Astrocyte (in vitro differentiated cells and primary cell): Measurements from ENCODE around the gene LIPC. TPM values are rescaled to one million over a fixed set of nuclear protein-coding genes. Genes with fewer than 3 reads are reported as not detected.

Experiments
- DNase-seq: peaks from one replicate; pipeline ENCODE4 v3.0.0-alpha.2; 2010; ENCODE audit warnings: low read depth
- FAIRE-seq: peaks from 2 replicates; lab custom pipeline; 2011; peaks lifted over from hg19 to GRCh38; lab: Jason Lieb, UNC
- H2AFZ ChIP-seq: 2 replicates; pipeline ENCODE4 v1.6.0; 2012; ENCODE audit warnings: low read depth, low read length, inconsistent platforms
- H3K27ac ChIP-seq: 2 replicates; pipeline ENCODE4 v1.5.1; 2011; ENCODE audit warnings: low read depth, low read length, inconsistent platforms
- H3K27me3 ChIP-seq: 2 replicates; pipeline ENCODE4 v1.6.0; 2011; ENCODE audit warnings: low read length, inconsistent platforms; ENCODE audit not compliant: insufficient read depth
- H3K36me3 ChIP-seq: 2 replicates; pipeline ENCODE4 v1.5.1; 2011; ENCODE audit warnings: low read length, inconsistent platforms; ENCODE audit not compliant: insufficient read depth
- H3K4me1 ChIP-seq: 2 replicates; pipeline ENCODE4 v1.5.1; 2011; ENCODE audit warnings: low read length, inconsistent platforms; ENCODE audit not compliant: insufficient read depth
- H3K4me2 ChIP-seq: 2 replicates; pipeline ENCODE4 v1.6.0; 2012; ENCODE audit warnings: low read length, inconsistent platforms
- H3K4me3 ChIP-seq: 2 replicates; pipeline ENCODE4 v1.5.1; 2011; ENCODE audit warnings: low read depth, mild to moderate bottlenecking, low read length, inconsistent platforms; ENCODE audit not compliant: insufficient read depth
- H3K79me2 ChIP-seq: 2 replicates; pipeline ENCODE4 v1.6.0; 2012; ENCODE audit warnings: mild to moderate bottlenecking, low read length, inconsistent platforms; ENCODE audit not compliant: insufficient read depth
- H3K9ac ChIP-seq: 2 replicates; pipeline ENCODE4 v1.6.0; 2012; ENCODE audit warnings: mild to moderate bottlenecking, low read length, inconsistent platforms
- H3K9me3 ChIP-seq: 2 replicates; pipeline ENCODE4 v1.5.1; 2012; ENCODE audit warnings: low read depth, mild to moderate bottlenecking, low read length, inconsistent platforms; ENCODE audit not compliant: insufficient read depth
- H4K20me1 ChIP-seq: 2 replicates; pipeline ENCODE4 v1.6.0; 2012; ENCODE audit warnings: low read length, inconsistent platforms; ENCODE audit not compliant: insufficient read depth
- H3K27ac Mint-ChIP-seq: one replicate; pipeline ENCODE4 v1.8.0; 2021; ENCODE audit warnings: mild to moderate bottlenecking, mixed read lengths; ENCODE audit not compliant: unreplicated experiment
- H3K27me3 Mint-ChIP-seq: one replicate; pipeline ENCODE4 v1.8.0; 2021; ENCODE audit warnings: low read depth, mixed read lengths; ENCODE audit not compliant: unreplicated experiment
- H3K36me3 Mint-ChIP-seq: one replicate; pipeline ENCODE4 v1.8.0; 2021; ENCODE audit warnings: low read depth, mixed read lengths; ENCODE audit not compliant: unreplicated experiment
- H3K4me1 Mint-ChIP-seq: one replicate; pipeline ENCODE4 v1.8.0; 2021; ENCODE audit warnings: low read depth, mixed read lengths; ENCODE audit not compliant: unreplicated experiment
- H3K4me3 Mint-ChIP-seq: one replicate; pipeline ENCODE4 v1.8.0; 2021; ENCODE audit warnings: mild to moderate bottlenecking, moderate library complexity, mixed read lengths; ENCODE audit not compliant: unreplicated experiment
- H3K9me3 Mint-ChIP-seq: one replicate; pipeline ENCODE4 v1.8.0; 2021; ENCODE audit warnings: mild to moderate bottlenecking, mixed read lengths; ENCODE audit not compliant: unreplicated experiment
- EZH2 ChIP-seq: IDR thresholded peaks from 2 replicates; pipeline ENCODE4 v1.6.1; 2012; ENCODE audit warnings: mild to moderate bottlenecking, low read length, inconsistent platforms; ENCODE audit not compliant: insufficient read depth
- total RNA-seq: library from RNA; stranded (reverse); gene quantifications from 2 replicates; pipeline ENCODE4 v1.2.1, GENCODE V29; 2021
- TF ChIP-seq, protein P1 (sequence below): IDR thresholded peaks from 2 replicates; pipeline ENCODE4 v1.5.1; 2011; ENCODE audit warnings: low read depth, mild to moderate bottlenecking, inconsistent platforms, low read length, moderate library complexity; ENCODE audit not compliant: insufficient read depth

Gene LIPC
- total RNA-seq, 1 donor from 2014 or later: not detected

DNA sequence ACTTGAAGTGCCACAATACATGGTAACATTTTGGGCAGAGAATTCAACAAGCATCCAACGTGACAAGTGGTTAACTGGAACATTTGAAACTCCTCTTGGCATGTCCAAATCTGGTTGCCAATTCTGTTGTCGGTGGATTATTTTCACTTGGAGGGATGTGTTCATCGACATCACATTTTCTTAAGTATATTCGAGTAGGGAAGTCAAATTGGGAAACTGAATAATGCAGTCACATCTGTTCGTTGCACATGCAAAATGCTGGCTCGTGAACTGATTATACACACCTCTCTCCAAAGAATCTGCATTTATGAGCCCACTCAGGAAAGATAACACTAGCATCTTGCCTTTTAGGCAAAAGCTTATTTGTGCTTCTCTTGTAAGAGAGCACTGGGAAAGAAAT is 139.7 kb downstream of the LIPC start:
- no peak for TF ChIP-seq EZH2
- TF ChIP-seq, protein P1, sequence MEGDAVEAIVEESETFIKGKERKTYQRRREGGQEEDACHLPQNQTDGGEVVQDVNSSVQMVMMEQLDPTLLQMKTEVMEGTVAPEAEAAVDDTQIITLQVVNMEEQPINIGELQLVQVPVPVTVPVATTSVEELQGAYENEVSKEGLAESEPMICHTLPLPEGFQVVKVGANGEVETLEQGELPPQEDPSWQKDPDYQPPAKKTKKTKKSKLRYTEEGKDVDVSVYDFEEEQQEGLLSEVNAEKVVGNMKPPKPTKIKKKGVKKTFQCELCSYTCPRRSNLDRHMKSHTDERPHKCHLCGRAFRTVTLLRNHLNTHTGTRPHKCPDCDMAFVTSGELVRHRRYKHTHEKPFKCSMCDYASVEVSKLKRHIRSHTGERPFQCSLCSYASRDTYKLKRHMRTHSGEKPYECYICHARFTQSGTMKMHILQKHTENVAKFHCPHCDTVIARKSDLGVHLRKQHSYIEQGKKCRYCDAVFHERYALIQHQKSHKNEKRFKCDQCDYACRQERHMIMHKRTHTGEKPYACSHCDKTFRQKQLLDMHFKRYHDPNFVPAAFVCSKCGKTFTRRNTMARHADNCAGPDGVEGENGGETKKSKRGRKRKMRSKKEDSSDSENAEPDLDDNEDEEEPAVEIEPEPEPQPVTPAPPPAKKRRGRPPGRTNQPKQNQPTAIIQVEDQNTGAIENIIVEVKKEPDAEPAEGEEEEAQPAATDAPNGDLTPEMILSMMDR: no peak

DNA sequence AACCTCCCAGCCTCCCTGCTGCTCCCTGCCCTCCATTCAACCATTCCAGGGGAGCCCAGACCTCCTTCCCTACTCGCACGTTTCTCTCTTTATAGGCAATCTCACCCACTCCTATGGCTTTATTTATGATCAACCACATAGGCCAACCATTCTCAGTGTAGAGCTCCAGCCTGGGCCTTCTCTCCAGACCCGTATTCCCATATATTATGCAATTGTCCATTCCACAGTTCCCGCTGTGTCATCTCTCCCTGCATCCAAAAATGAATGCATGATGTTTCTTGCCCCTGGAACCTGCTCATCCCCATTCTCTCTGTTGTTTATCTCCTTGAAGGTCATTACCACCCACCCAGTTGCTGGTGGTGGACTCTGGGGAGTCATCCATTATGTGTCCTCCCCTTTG is 140.7 kb downstream of the LIPC start:
- H4K20me1 ChIP-seq: no peaks in the 10 kb centered on the region
- Mint-ChIP-seq H3K36me3 (no peaks in the 10 kb centered on the region), H3K27ac (no peak overlapping the region), H3K9me3 (no peaks in the 10 kb centered on the region), H3K27me3 (no peaks in the 10 kb centered on the region), H3K4me3 (no peak overlapping the region), H3K4me1 (peaks cover 1% of the 10 kb centered on the region)
- H3K4me2 ChIP-seq: no peak overlapping the region
- DNase-seq: no peak
- TF ChIP-seq, protein P1: no peak
- no peak for TF ChIP-seq EZH2
- no peak for FAIRE-seq
- no peaks in the 10 kb centered on the region for H3K27me3 ChIP-seq
- H3K4me3 ChIP-seq: no peak overlapping the region
- H3K4me1 ChIP-seq: no peaks in the 10 kb centered on the region
- H3K9ac ChIP-seq: no peak overlapping the region
- no peaks in the 10 kb centered on the region for H3K36me3 ChIP-seq
- no peak overlapping the region for H2AFZ ChIP-seq
- no peaks in the 10 kb centered on the region for H3K79me2 ChIP-seq
- no peak overlapping the region for H3K27ac ChIP-seq
- no peaks in the 10 kb centered on the region for H3K9me3 ChIP-seq

More for the DNA sequence above, 139.7 kb downstream of the LIPC start:
- Mint-ChIP-seq H3K27ac (no peak overlapping the region), H3K4me1 (peaks cover 1% of the 10 kb centered on the region), H3K27me3 (no peaks in the 10 kb centered on the region), H3K36me3 (no peaks in the 10 kb centered on the region), H3K4me3 (no peak overlapping the region), H3K9me3 (no peaks in the 10 kb centered on the region)
- FAIRE-seq: no peak
- Histone ChIP-seq H3K27ac (no peak overlapping the region), H3K4me2 (no peak overlapping the region), H3K27me3 (no peaks in the 10 kb centered on the region), H3K4me3 (no peak overlapping the region), H2AFZ (no peak overlapping the region), H4K20me1 (no peaks in the 10 kb centered on the region), H3K9ac (no peak overlapping the region), H3K9me3 (no peaks in the 10 kb centered on the region), H3K36me3 (no peaks in the 10 kb centered on the region), H3K79me2 (no peaks in the 10 kb centered on the region), H3K4me1 (no peaks in the 10 kb centered on the region)
- DNase-seq: no peak

- Mint-ChIP-seq H3K9me3 (no peaks in the 10 kb centered on the region), H3K4me3 (no peak overlapping the region), H3K36me3 (no peaks in the 10 kb centered on the region), H3K27me3 (no peaks in the 10 kb centered on the region), H3K4me1 (no peaks in the 10 kb centered on the region), H3K27ac (no peak overlapping the region)
- Histone ChIP-seq H3K36me3 (no peaks in the 10 kb centered on the region), H3K4me1 (no peaks in the 10 kb centered on the region), H3K27ac (no peak overlapping the region), H3K9me3 (no peaks in the 10 kb centered on the region), H3K27me3 (no peaks in the 10 kb centered on the region), H3K79me2 (no peaks in the 10 kb centered on the region), H2AFZ (no peak overlapping the region), H3K9ac (no peak overlapping the region), H3K4me3 (no peak overlapping the region), H3K4me2 (no peak overlapping the region), H4K20me1 (no peaks in the 10 kb centered on the region)
- TF ChIP-seq, protein P1: no peak
- TF ChIP-seq EZH2: no peak
- no peak for DNase-seq
- no peak for FAIRE-seq
These were observed 141.5 kb downstream of the LIPC start for GRCh38 chr15:58573270-58573669.
